Psoas muscle (tissue), 8 donors: ENCODE results near the gene REL. TPM values are rescaled to one million over a fixed set of nuclear protein-coding genes. Genes with fewer than 3 reads are reported as not detected.

Experiments
- ATAC-seq, 4 donors: fragments of 200-7000 bp; cut with Tn5 transposase; one replicate each; pipeline ENCODE4 v1.9.1; 2020; ENCODE audit warnings: moderate library complexity in 3 of 4, mild to moderate bottlenecking in 2 of 4
- DNase-seq, 2 donors: peaks; one replicate each; pipeline ENCODE4 v3.0.0-alpha.2; 2020
- H3K27ac ChIP-seq: fragments of 200-600 bp; one replicate; pipeline ENCODE4 v1.8.0; 2022
- H3K27me3 ChIP-seq, 3 donors: fragments of 200-600 bp in 1 of 3; one replicate each; pipeline versions ENCODE4 v1.6.1 to v1.8.0; 2013 to 2022; ENCODE audit warnings: low read length in 2 of 3, mild to moderate bottlenecking in 2 of 3, moderate library complexity in 1 of 3; ENCODE audit not compliant: insufficient read depth in 3 of 3
- H3K36me3 ChIP-seq, 2 donors: fragments of 200-600 bp in 1 of 2; one replicate each; pipeline versions ENCODE4 v1.6.1 to v1.8.0; 2013 to 2022; ENCODE audit warnings: low read depth in 1 of 2, mild to moderate bottlenecking in 1 of 2, moderate library complexity in 1 of 2; ENCODE audit not compliant: insufficient read depth in 1 of 2
- H3K4me1 ChIP-seq: fragments of 200-600 bp; one replicate; pipeline ENCODE4 v1.8.0; 2022
- H3K4me3 ChIP-seq: fragments of 200-600 bp; one replicate; pipeline ENCODE4 v1.8.0; 2022; ENCODE audit warnings: mild to moderate bottlenecking
- H3K9me3 ChIP-seq: fragments of 200-600 bp; one replicate; pipeline ENCODE4 v1.8.0; 2022
- CTCF ChIP-seq: fragments of 200-600 bp; IDR thresholded peaks from one replicate; pipeline ENCODE4 v1.8.0; 2022; ENCODE audit warnings: antibody characterized with exemption
- WGBS, 3 donors: extraction: QIAGEN DNeasy Blood & Tissue Kit; methylation state at CpG; one replicate each; pipeline versions ENCODE4 v1.1.6 to v1.1.7; 2013; 5-methylcytosine and 5-hydroxymethylcytosine counted together
- intact Hi-C, 2 donors: fragments of 100-400 bp; cut with DNase I; formaldehyde crosslinking; loops; one replicate each; pipeline versions ENCODE4 v1.11.0 to v1.14.2; 2022
- polyA plus RNA-seq, 3 donors: library from polyadenylated mRNA; stranded (reverse); fragments of 200-250 nt; gene quantifications; one replicate each; pipeline ENCODE4 v1.2.3, GENCODE V29; 2013
- total RNA-seq, 4 donors: library from RNA; stranded (reverse); fragmentation: NEBNext Ultra II Directional in 2 of 4; extraction: Animal tissue kit (Norgen Biotek cat#: 25700) in 2 of 4; gene quantifications; one replicate each; pipeline versions ENCODE4 v1.2.1 to v1.2.4, GENCODE V29; 2021 to 2023
- donor health status: healthy with polysubstance abuse.
- donor health status: DM: no; HTN: no; CAD: no; lungs with moderate emphysema.
- donor health status: Bipolar disorder and iron deficiency.
- donor health status: healthy.
- donor health status: DM: yes; HTN: yes; CAD: no.
- donor health status: DM: no; HTN: no; CAD: no.
- donor health status: DM: no; HTN: no; CAD: no.
- donor health status: DM: yes; HTN: yes; CAD: no.

REL gene
- total and polyA plus RNA-seq, 7 donors, result 0.49 to 6.9 (median 4.0) TPM

GRCh38 chr2:60965499-60965785 is 84.1 kb downstream of the REL start:
- H3K27ac ChIP-seq, result no peak overlapping the region
- ATAC-seq, result no peak
- TF ChIP-seq CTCF, result no peak
- no peaks in the 10 kb centered on the region for H3K9me3 ChIP-seq
- intact Hi-C loops, result no loop called here
- H3K36me3 ChIP-seq, result peaks cover 0 to under 1% of the 10 kb centered on the region in 2 donors
- no peaks in the 10 kb centered on the region for H3K4me1 ChIP-seq
- DNase-seq, result no peak
- H3K4me3 ChIP-seq, result no peak overlapping the region
- H3K27me3 ChIP-seq, result no peaks in the 10 kb centered on the region

GRCh38 chr2:60966507-60967405 is 85.4 kb downstream of the REL start:
- no peaks in the 10 kb centered on the region for H3K27me3 ChIP-seq
- no peaks in the 10 kb centered on the region for H3K4me1 ChIP-seq
- no peaks in the 10 kb centered on the region for H3K36me3 ChIP-seq
- H3K27ac ChIP-seq, result no peak overlapping the region
- intact Hi-C loops, result no loop called here
- H3K9me3 ChIP-seq, result no peaks in the 10 kb centered on the region
- TF ChIP-seq CTCF, result no peak
- no peak for DNase-seq
- no peak overlapping the region for H3K4me3 ChIP-seq
- WGBS, 3 donors, result 63 to 77% (median 70%) methylated on average over 1 of the region's 1 CpG
- no peak for ATAC-seq

- H3K4me1 ChIP-seq, result no peaks in the 10 kb centered on the region
- H3K36me3 ChIP-seq, result no peaks in the 10 kb centered on the region
- TF ChIP-seq CTCF, result no peak
- WGBS, 3 donors, result 92 to 94% (median 93%) methylated on average over 30 to 32 of the region's 32 CpGs
- ATAC-seq (no peak), DNase-seq (no peak)
- no peaks in the 10 kb centered on the region for H3K9me3 ChIP-seq
- H3K27ac ChIP-seq, result no peak overlapping the region
- no peaks in the 10 kb centered on the region for H3K27me3 ChIP-seq
- no peak overlapping the region for H3K4me3 ChIP-seq
- intact Hi-C loops, result no loop called here
These were observed 91.7 kb downstream of the REL start for GRCh38 chr2:60972889-60973656.

- no peak for TF ChIP-seq CTCF
- 73 to 75% (median 75%) methylated on average over 5 of the region's 5 CpGs for WGBS, 3 donors
- Histone ChIP-seq H3K4me1 (no peaks in the 10 kb centered on the region), H3K27ac (no peak overlapping the region), H3K27me3 (no peaks in the 10 kb centered on the region), H3K4me3 (no peak overlapping the region), H3K36me3 (no peaks in the 10 kb centered on the region), H3K9me3 (no peaks in the 10 kb centered on the region)
- DNase-seq (no peak), ATAC-seq (no peak)
- intact Hi-C loops, result no loop called here
These were observed 92.3 kb downstream of the REL start for GRCh38 chr2:60973705-60974104.
